Measurements from ENCODE around the gene MRPL1. TPM values are rescaled to one million over a fixed set of nuclear protein-coding genes. Genes with fewer than 3 reads are reported as not detected.

Gene MRPL1
- total RNA-seq, 1 experiment from 2014 or later = 25.7 TPM

- TF ChIP-seq, protein P1, sequence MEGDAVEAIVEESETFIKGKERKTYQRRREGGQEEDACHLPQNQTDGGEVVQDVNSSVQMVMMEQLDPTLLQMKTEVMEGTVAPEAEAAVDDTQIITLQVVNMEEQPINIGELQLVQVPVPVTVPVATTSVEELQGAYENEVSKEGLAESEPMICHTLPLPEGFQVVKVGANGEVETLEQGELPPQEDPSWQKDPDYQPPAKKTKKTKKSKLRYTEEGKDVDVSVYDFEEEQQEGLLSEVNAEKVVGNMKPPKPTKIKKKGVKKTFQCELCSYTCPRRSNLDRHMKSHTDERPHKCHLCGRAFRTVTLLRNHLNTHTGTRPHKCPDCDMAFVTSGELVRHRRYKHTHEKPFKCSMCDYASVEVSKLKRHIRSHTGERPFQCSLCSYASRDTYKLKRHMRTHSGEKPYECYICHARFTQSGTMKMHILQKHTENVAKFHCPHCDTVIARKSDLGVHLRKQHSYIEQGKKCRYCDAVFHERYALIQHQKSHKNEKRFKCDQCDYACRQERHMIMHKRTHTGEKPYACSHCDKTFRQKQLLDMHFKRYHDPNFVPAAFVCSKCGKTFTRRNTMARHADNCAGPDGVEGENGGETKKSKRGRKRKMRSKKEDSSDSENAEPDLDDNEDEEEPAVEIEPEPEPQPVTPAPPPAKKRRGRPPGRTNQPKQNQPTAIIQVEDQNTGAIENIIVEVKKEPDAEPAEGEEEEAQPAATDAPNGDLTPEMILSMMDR (IDR thresholded peaks at IDR 0.05) = no peak
- TF ChIP-seq ZNF263 (CRISPR knock-in tag; IDR thresholded peaks at IDR 0.05; ENCODE audit: low read depth) (no peak), MAX (CRISPR knock-in tag; IDR thresholded peaks at IDR 0.05) (no peak), ERG (CRISPR knock-in tag; IDR thresholded peaks at IDR 0.05) (no peak), EMX1 (CRISPR knock-in tag; IDR thresholded peaks at IDR 0.05) (no peak), MLX (CRISPR knock-in tag; IDR thresholded peaks at IDR 0.05) (no peak), ZNF121 (CRISPR knock-in tag; IDR thresholded peaks at IDR 0.05) (no peak)
- TF ChIP-seq, protein P2, sequence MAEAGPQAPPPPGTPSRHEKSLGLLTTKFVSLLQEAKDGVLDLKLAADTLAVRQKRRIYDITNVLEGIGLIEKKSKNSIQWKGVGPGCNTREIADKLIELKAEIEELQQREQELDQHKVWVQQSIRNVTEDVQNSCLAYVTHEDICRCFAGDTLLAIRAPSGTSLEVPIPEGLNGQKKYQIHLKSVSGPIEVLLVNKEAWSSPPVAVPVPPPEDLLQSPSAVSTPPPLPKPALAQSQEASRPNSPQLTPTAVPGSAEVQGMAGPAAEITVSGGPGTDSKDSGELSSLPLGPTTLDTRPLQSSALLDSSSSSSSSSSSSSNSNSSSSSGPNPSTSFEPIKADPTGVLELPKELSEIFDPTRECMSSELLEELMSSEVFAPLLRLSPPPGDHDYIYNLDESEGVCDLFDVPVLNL (CRISPR knock-in tag; IDR thresholded peaks at IDR 0.05; ENCODE audit: borderline replicate concordance, low read depth) = no peak
- TF ChIP-seq, protein P3, sequence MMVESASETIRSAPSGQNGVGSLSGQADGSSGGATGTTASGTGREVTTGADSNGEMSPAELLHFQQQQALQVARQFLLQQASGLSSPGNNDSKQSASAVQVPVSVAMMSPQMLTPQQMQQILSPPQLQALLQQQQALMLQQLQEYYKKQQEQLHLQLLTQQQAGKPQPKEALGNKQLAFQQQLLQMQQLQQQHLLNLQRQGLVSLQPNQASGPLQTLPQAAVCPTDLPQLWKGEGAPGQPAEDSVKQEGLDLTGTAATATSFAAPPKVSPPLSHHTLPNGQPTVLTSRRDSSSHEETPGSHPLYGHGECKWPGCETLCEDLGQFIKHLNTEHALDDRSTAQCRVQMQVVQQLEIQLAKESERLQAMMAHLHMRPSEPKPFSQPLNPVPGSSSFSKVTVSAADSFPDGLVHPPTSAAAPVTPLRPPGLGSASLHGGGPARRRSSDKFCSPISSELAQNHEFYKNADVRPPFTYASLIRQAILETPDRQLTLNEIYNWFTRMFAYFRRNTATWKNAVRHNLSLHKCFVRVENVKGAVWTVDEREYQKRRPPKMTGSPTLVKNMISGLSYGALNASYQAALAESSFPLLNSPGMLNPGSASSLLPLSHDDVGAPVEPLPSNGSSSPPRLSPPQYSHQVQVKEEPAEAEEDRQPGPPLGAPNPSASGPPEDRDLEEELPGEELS (CRISPR knock-in tag; IDR thresholded peaks at IDR 0.05) = no peak
Observed at GRCh38 chr4:77905651-77906263, 43.1 kb downstream of the MRPL1 start (continued).

DNA sequence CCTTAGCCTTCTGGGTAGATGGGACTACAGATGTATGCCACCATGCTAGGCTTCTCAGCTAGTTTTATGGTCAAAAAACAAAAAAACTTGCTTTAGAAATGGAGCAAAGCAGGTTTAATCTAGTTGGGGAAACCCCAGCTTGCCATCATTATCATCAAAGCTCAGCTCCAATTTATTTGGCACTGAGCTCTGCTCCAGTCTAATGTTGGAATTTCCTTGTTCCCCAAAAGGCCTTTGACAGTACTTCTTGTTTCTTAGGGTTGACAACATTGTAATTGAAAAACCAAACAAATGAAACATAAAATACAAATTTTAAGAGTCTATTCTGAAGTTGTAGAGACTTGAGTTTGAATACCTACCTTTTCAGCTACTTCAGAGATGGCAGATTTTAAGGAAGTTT, 48.0 kb downstream of the MRPL1 start:
- no peak overlapping the region for H3K27ac Mint-ChIP-seq
- no peak for ATAC-seq
- DNase-seq (ENCODE audit: low spot score) = no peak
- H3K36me3 Mint-ChIP-seq = peaks cover 10% of the 10 kb centered on the region
- no peaks in the 10 kb centered on the region for H3K4me1 Mint-ChIP-seq
- no peak overlapping the region for H3K4me3 Mint-ChIP-seq
- TF ChIP-seq JAZF1 (CRISPR knock-in tag; IDR thresholded peaks at IDR 0.05) (no peak), TEAD4 (CRISPR knock-in tag; IDR thresholded peaks at IDR 0.05) (no peak), KAT7 (CRISPR knock-in tag; IDR thresholded peaks at IDR 0.05; ENCODE audit: borderline replicate concordance) (no peak), TP53 (CRISPR knock-in tag; IDR thresholded peaks at IDR 0.05) (no peak), CBFB (CRISPR knock-in tag; IDR thresholded peaks at IDR 0.05; ENCODE audit: low read depth) (no peak), CREM (CRISPR knock-in tag; IDR thresholded peaks at IDR 0.05) (no peak), ZNF671 (CRISPR knock-in tag; IDR thresholded peaks at IDR 0.05) (no peak), MYBL2 (CRISPR knock-in tag; IDR thresholded peaks at IDR 0.05) (no peak), NR2C2 (CRISPR knock-in tag; IDR thresholded peaks at IDR 0.05) (no peak)
- TF ChIP-seq, protein P4, sequence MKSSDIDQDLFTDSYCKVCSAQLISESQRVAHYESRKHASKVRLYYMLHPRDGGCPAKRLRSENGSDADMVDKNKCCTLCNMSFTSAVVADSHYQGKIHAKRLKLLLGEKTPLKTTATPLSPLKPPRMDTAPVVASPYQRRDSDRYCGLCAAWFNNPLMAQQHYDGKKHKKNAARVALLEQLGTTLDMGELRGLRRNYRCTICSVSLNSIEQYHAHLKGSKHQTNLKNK (CRISPR knock-in tag; IDR thresholded peaks at IDR 0.05) = no peak
- TF ChIP-seq, protein P5, sequence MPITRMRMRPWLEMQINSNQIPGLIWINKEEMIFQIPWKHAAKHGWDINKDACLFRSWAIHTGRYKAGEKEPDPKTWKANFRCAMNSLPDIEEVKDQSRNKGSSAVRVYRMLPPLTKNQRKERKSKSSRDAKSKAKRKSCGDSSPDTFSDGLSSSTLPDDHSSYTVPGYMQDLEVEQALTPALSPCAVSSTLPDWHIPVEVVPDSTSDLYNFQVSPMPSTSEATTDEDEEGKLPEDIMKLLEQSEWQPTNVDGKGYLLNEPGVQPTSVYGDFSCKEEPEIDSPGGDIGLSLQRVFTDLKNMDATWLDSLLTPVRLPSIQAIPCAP (CRISPR knock-in tag; IDR thresholded peaks at IDR 0.05) = no peak
- TF ChIP-seq, protein P6, sequence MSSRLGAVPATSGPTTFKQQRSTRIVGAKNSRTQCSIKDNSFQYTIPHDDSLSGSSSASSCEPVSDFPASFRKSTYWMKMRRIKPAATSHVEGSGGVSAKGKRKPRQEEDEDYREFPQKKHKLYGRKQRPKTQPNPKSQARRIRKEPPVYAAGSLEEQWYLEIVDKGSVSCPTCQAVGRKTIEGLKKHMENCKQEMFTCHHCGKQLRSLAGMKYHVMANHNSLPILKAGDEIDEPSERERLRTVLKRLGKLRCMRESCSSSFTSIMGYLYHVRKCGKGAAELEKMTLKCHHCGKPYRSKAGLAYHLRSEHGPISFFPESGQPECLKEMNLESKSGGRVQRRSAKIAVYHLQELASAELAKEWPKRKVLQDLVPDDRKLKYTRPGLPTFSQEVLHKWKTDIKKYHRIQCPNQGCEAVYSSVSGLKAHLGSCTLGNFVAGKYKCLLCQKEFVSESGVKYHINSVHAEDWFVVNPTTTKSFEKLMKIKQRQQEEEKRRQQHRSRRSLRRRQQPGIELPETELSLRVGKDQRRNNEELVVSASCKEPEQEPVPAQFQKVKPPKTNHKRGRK (CRISPR knock-in tag; IDR thresholded peaks at IDR 0.05; ENCODE audit: borderline replicate concordance) = no peak
- TF ChIP-seq, protein P7, sequence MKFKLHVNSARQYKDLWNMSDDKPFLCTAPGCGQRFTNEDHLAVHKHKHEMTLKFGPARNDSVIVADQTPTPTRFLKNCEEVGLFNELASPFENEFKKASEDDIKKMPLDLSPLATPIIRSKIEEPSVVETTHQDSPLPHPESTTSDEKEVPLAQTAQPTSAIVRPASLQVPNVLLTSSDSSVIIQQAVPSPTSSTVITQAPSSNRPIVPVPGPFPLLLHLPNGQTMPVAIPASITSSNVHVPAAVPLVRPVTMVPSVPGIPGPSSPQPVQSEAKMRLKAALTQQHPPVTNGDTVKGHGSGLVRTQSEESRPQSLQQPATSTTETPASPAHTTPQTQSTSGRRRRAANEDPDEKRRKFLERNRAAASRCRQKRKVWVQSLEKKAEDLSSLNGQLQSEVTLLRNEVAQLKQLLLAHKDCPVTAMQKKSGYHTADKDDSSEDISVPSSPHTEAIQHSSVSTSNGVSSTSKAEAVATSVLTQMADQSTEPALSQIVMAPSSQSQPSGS (CRISPR knock-in tag; IDR thresholded peaks at IDR 0.05; ENCODE audit: borderline replicate concordance, low read depth) = no peak
- H3K27me3 Mint-ChIP-seq (ENCODE audit: low read depth) = no peaks in the 10 kb centered on the region
- ChIA-PET CTCF (no interaction called here), POLR2A (interaction anchor here (0.6 kb wide), 1 partner anchor 990 kb away, joined by 3 read pairs; no protein-coding TSS in a partner anchor)
- H3K9me3 Mint-ChIP-seq = no peaks in the 10 kb centered on the region
